Measurements from ENCODE around the gene ICAM3. TPM values are rescaled to one million over a fixed set of nuclear protein-coding genes. Genes with fewer than 3 reads are reported as not detected.

The ICAM3 gene
- total RNA-seq (2013; cell fraction: nucleolus; rRNA removed) = 76.3 and 98.4 TPM in 2 replicates
- total RNA-seq (2014; rRNA removed) (134 and 152 TPM in 2 replicates), total RNA-seq (2014; rRNA removed; fragmentation: Illumina TruSeq; extraction: Trizol) (98.9 and 106 TPM in 2 replicates), total RNA-seq (2021) (146 and 160 TPM in 2 replicates), polyA plus RNA-seq (2011; rRNA removed) (67.0 and 125 TPM in 2 replicates), polyA plus RNA-seq (2014; fragmentation: Illumina TruSeq; extraction: Trizol) (20.4 and 61.1 TPM in 2 replicates), polyA plus RNA-seq (2014; fragmentation: Nextera tagmentation; extraction: Ambion mirVana) (10 to 100 TPM in 1 of 2 experiments, 1 to 10 TPM in 1; 5.5 to 29.2 TPM), polyA plus RNA-seq (2014; rRNA removed) (146 and 156 TPM in 2 replicates), polyA plus RNA-seq (2016; fragmentation: Nextera tagmentation; extraction: Ambion mirVana) (10 to 100 TPM; 73.6 to 75.6 TPM), polyA minus RNA-seq (2011; rRNA and poly(A)+ RNA removed) (113 and 199 TPM in 2 replicates), Bru-seq, nascent RNA (percentile 76 among the genes with signal in this experiment), BruChase-seq, experiment 1, labeled RNA remaining after a 6-hour chase (percentile 92 among the genes with signal in this experiment), BruChase-seq, experiment 2, labeled RNA remaining after a 2-hour chase (percentile 79 among the genes with signal in this experiment)
- polyA plus RNA-seq (2011; ENCODE audit: low read depth) = 45.5 TPM
- polyA plus RNA-seq (2011; cell fraction: cytosol; rRNA removed) = 166 and 255 TPM in 2 replicates
- polyA plus RNA-seq (2011; cell fraction: nucleus; rRNA removed) = 261 and 282 TPM in 2 replicates
- 152 and 177 TPM in 2 replicates for polyA plus RNA-seq (2012)
- 98.9 and 99.5 TPM in 2 replicates for polyA minus RNA-seq (2011; cell fraction: cytosol; rRNA and poly(A)+ RNA removed)
- 40.0 and 45.3 TPM in 2 replicates for polyA minus RNA-seq (2011; cell fraction: nucleus; rRNA and poly(A)+ RNA removed)
- long read RNA-seq, experiment 1, transcript ICAM3-201 (7 exons, 1,934 nt) = major isoform, 147 of 182 reads
- long read RNA-seq, experiment 1, partial matches to known transcripts = 8 of 182 reads
- long read RNA-seq, experiment 1, other reads (novel, unspliced or antisense) = 27 of 182 reads
- long read RNA-seq, experiment 2, partial matches to known transcripts = 15 of 35 reads
- long read RNA-seq, experiment 2, other reads (novel, unspliced or antisense) = 17 of 35 reads

- DNase-seq (ENCODE audit: low read depth, low spot score) (peak; percentile 43), FAIRE-seq (peak; percentile 23), ATAC-seq (peak; percentile 97)
- in situ Hi-C loops (cut with MboI) (no loop called here), intact Hi-C loops (cut with micrococcal nuclease; ENCODE audit: unreplicated experiment) (no loop called here)
- H3K27me3 ChIP-seq (replicated peaks in 1 of 2; ENCODE audit: control insufficient read depth in 2 of 2, insufficient read depth in 2 of 2, low read length in 1 of 2) = no peaks in the 10 kb centered on the region
- RAD21 ChIA-PET (ENCODE audit: unreplicated experiment) = no interaction called here
- H3K27ac ChIP-seq (ENCODE audit: control insufficient read depth, insufficient read depth) = peak within 1 kb of the TSS; percentile 85
- no peaks in the 10 kb centered on the region for H3K9me3 ChIP-seq (replicated peaks; ENCODE audit: control insufficient read depth, insufficient read depth, low read length)
- POLR2A ChIA-PET = no interaction called here
- H3K36me3 ChIP-seq (ENCODE audit: control insufficient read depth in 2 of 2, insufficient read depth in 2 of 2, low read length in 1 of 2) = peaks cover 4 to 9% of the 10 kb centered on the region in 2 experiments; a peak in 3 of 4 replicates
- H3K4me2 ChIP-seq (ENCODE audit: control insufficient read depth, insufficient read depth) = peak within 1 kb of the TSS; percentile 100
- peak within 1 kb of the TSS; percentile 85 for H3K9ac ChIP-seq (ENCODE audit: control insufficient read depth, insufficient read depth, low read length)
- H2AFZ ChIP-seq (ENCODE audit: control insufficient read depth, low read depth, low read length) = peak within 1 kb of the TSS; percentile 81
- no peaks in the 10 kb centered on the region for H4K20me1 ChIP-seq (ENCODE audit: control insufficient read depth, insufficient read depth)
- CTCF ChIA-PET = interaction anchor here (0.8 to 1.7 kb wide), 3 partner anchors 11 to 49 kb away, joined by 3 to 7 read pairs (median 6); no protein-coding TSS in a partner anchor
- no TSS peak for BruUV-seq (replicated peaks)
- SMC1A ChIA-PET (ENCODE audit: uncharacterized antibody, unreplicated experiment) = interaction anchor here (1.1 kb wide), 1 partner anchor 76 kb away, joined by 3 read pairs; no protein-coding TSS in a partner anchor
- WGBS (ENCODE audit: insufficient coverage, insufficient replicate concordance, low lambda C conversion rate, missing lambda C conversion rate) = 0% methylated on average over 14 of the region's 14 CpGs
- H3K79me2 ChIP-seq (ENCODE audit: control insufficient read depth, insufficient read depth, low read length) = peaks cover 18% of the 10 kb centered on the region
- H3K4me3 ChIP-seq = peak within 1 kb of the TSS; percentile 90
- peaks cover 12% of the 10 kb centered on the region for H3K4me1 ChIP-seq (ENCODE audit: control insufficient read depth, insufficient read depth, low read length)
- TF ChIP-seq SREBF2 (IDR thresholded peaks at IDR 0.05; ENCODE audit: low read length) (no peak), SPI1 (IDR thresholded peaks at IDR 0.05; ENCODE audit: borderline replicate concordance, insufficient read depth, low read depth, low read length) (peak; percentile 66; the same call in 1 of the 2 replicates), SMC3 (IDR thresholded peaks at IDR 0.05; ENCODE audit: borderline replicate concordance, low read length) (no peak), SKIL (IDR thresholded peaks at IDR 0.05; ENCODE audit: low read depth, poor library complexity, severe bottlenecking) (no peak), CBFB (IDR thresholded peaks at IDR 0.05; ENCODE audit: low read depth) (peak; percentile 29; the same call in 1 of the 2 replicates), SUPT20H (IDR thresholded peaks at IDR 0.05; ENCODE audit: borderline replicate concordance, control insufficient read depth, low read depth, low read length) (no peak), SIN3A (IDR thresholded peaks at IDR 0.05; ENCODE audit: low read depth, low read length) (no peak), POU2F2 (IDR thresholded peaks at IDR 0.05; ENCODE audit: borderline replicate concordance, low read depth, low read length) (no peak), LARP7 (IDR thresholded peaks at IDR 0.05) (peak; percentile 61), ETV6 (conservative IDR thresholded peaks at IDR 0.05 in 1 of 2, IDR thresholded peaks at IDR 0.05 in 1 of 2; ENCODE audit: borderline replicate concordance in 1 of 2, low read depth in 1 of 2) (peak in 1 of 2 experiments; percentile 45; a peak in 1 of 4 replicates), PKNOX1 (IDR thresholded peaks at IDR 0.05) (no peak), JUND (IDR thresholded peaks at IDR 0.05; ENCODE audit: low read depth, low read length) (no peak), NR2F1 (conservative IDR thresholded peaks at IDR 0.05) (0 out of 2 replicates have a peak, but pooled peaks have one; percentile 31), CHD2 (IDR thresholded peaks at IDR 0.05; ENCODE audit: borderline replicate concordance, low read depth, low read length) (0 out of 2 replicates have a peak, but pooled peaks have one; percentile 8), SUZ12 (IDR thresholded peaks at IDR 0.05; ENCODE audit: unreplicated experiment) (no peak)
Measured at GRCh38 chr19:10339380-10339960, at the start of gene ICAM3. ICAM3 (minus strand) TSS chr19:10339624; CDS start chr19:10339614, 10 bp downstream.
